Measurements from ENCODE around the gene KCNJ14.

KCNJ14 gene

DNA sequence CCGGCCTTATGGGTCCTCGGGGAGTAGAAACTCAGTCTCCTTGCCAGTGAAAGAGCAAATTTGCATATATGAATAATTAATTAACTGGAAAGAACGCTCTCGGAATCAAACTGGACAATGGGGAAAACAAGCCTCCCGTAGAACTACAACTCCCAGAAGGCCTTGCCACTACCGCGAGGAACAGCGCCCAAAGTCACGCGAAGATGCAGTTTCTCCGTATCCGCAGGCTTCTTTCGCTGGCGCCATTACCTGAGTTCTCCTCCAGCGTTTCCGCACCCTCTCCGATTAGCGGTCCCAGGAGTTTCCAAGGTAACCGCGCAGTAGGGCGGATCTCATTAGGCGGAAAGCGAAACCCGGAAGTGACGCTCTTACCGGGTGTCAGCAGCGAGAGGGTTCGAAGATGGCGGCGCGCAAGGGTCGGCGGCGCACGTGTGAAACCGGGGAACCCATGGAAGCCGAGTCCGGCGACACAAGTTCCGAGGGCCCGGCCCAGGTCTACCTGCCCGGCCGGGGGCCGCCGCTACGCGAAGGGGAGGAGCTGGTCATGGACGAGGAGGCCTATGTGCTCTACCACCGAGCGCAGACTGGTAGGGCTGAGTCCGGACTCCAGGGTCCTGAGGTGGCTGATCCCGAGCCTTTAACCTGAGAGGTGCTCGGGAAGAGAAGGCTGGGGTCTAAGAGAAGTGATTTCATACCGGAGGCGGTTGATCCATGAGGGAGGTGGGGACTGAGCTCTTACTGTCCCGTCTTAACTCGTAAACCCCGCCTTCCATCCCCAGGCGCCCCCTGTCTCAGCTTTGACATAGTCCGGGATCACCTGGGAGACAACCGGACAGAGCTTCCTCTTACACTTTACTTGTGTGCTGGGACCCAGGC lies 9.5 kb upstream of the KCNJ14 start, which contains the start of gene GRWD1:
GRWD1 (plus strand) TSS at position 378 of the 876 bp plus-strand sequence; CDS start at position 401, 23 bp downstream.
- peak; percentile 93 for DNase-seq

- DNase-seq = no peak
Measured at GRCh38 chr19:48446579-48446978, 8.8 kb upstream of the KCNJ14 start.

DNA sequence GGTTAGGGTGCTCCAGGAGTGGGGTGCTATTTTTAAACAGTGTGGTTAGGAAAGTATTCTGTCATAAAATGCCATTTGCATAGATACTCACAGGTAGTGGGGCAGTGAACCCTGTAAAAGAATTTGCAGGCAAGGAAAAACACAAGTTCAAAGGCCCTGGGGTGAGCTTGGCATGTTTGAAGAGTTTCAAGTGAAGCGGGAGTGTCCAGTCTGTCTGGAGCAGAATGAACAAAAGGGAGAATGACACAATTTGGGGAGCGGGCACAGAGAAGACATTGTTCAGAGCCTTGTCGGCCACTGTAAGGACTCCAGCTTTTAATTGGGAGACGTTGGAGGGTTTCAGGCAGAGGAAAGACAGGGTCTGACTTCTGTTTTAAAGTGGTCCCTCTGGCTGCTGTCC lies 6.8 kb upstream of the KCNJ14 start:
- DNase-seq = no peak

DNA sequence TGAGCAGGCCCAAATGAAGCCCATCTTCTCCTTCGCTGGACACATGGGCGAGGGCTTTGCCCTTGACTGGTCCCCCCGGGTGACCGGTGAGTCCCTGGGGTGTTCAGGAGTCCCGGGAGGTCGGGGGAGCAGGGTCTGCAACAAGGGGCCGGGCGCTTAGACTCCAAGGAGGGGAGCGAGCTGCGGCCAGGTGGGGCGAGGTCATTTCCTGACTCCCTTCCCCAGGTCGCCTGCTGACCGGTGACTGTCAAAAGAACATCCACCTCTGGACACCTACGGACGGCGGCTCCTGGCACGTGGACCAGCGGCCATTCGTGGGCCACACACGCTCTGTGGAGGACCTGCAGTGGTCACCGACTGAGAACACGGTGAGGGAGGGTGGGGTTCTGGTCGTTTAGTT lies 4.9 kb upstream of the KCNJ14 start:
- DNase-seq = no peak

DNA sequence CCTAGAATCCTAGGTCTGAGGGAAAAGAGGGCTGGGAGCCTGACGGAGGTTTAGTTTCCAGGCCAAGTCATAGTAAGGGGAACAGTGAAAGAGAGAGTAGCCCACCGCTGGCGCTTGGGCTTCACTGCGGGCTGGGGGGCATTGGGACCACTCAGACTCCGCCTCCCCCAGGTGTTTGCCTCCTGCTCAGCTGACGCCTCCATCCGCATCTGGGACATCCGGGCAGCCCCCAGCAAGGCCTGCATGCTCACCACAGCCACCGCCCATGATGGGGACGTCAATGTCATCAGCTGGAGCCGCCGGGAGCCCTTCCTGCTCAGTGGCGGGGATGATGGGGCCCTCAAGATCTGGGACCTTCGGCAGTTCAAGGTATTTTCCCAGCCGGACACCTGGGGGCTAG lies 4.5 kb upstream of the KCNJ14 start:
- no peak for DNase-seq

GRCh38 chr19:48451624-48452023 lies 3.8 kb upstream of the KCNJ14 start:
- DNase-seq = peak in 1 of 2 experiments; percentile 15

- DNase-seq = peak in 1 of 2 experiments; percentile 13
Measured at GRCh38 chr19:48452289-48453190, 2.8 kb upstream of the KCNJ14 start.

DNA sequence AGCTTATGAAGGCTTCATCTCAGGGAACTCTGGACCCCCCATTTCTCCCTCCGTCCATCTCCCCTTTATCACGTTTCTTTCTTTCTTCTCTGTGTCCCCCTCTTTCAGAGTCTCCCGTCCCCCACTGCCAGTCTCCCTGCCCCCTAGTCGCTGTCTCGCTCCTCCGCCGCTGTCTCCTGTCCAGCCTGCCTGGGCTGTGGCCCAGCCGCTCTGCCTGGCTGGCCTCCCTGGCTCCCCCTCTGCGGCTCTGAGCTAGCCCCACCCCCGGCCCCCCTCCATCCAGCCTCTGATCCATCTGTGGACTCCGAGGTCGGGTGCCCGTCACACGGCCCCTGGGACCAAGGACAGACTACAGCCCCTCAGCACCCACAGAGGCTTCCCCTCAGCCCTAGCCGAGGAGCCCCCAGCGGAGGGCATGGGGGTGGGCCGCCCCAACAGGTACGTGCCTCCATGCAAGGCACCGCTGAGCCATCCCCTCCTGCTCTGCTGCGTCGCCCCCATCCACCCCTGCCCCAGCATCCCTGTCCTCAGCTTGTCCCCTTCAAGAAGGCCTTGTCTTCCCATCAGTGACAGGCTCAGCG lies 1.1 kb upstream of the KCNJ14 start:
- peak in 1 of 2 experiments; percentile 14 for DNase-seq

DNA sequence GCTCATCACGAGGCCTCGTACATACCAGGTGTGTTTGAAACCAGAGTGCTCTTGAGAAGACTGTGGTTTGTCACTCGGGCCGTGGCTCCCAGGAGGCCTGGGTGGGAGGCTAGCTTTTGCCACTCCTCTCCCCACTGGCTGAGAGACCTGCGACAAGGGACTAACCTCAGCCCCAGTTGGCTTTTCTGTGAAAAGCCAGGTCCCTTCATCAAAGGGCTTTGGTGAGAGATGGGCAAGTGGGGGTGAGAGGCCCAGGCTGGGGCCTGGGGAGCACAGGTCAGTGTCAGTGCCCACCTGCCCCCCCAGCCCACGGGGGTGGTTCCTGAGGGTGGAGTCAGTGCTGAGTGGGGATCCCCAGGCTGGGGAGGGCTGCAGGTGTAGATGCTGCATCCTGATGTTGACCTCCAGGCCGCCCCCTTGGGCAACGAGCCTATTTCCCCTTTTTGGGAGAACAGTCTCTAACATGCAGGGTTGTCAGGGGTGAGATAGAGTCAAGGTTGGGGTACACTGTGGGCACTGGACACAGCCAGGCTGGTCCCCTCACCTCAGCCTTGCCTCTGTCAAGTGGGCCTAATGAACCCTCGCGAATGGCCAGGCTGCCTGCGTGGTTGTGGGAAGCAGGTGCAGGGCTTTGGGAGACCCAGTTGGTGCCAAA lies 661 bp downstream of the KCNJ14 start:
- DNase-seq = peak in 1 of 2 experiments; percentile 15

DNA sequence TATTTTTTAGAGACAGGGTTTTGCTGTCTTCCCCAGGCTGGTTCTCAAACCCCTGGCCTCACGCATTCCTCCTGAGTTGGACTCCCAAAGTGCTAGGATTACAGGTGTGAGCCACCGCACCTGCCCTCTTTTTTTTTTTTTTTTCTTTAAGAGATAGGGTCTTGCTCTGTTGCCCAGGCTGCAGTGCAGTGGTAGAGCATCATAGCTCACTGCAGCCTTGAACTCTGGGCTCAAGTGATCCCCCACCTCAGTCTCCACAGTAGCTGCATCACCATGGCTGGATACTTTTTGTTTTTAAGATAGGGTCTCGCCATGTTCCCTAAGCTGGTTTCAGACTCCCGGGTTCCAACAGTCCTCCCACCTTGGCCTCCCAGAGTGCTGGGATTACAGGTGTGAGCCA lies 1.5 kb downstream of the KCNJ14 start:
- DNase-seq = peak in 1 of 2 experiments; percentile 10

DNA sequence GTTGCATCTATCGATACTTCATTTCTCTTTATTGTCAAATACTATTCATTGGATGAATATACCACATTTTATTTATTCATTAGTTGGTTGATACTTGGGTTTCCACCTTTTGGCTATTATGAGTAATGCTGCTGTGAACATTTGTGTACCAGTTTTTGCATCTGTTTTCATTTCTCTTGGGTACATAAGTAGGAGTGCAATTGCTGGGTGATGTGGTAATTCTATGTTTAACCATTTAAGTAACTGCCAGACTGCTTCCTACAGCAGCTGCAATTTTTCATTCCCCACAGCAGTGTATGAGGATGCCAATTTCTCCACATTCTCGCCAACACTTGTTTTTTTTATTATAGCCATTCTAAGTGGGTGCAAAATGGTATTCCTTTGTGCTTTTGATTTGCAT lies 2.6 kb downstream of the KCNJ14 start:
- no peak for DNase-seq

- no peak for DNase-seq
Measured at GRCh38 chr19:48461651-48461981, 6.2 kb downstream of the KCNJ14 start.

DNA sequence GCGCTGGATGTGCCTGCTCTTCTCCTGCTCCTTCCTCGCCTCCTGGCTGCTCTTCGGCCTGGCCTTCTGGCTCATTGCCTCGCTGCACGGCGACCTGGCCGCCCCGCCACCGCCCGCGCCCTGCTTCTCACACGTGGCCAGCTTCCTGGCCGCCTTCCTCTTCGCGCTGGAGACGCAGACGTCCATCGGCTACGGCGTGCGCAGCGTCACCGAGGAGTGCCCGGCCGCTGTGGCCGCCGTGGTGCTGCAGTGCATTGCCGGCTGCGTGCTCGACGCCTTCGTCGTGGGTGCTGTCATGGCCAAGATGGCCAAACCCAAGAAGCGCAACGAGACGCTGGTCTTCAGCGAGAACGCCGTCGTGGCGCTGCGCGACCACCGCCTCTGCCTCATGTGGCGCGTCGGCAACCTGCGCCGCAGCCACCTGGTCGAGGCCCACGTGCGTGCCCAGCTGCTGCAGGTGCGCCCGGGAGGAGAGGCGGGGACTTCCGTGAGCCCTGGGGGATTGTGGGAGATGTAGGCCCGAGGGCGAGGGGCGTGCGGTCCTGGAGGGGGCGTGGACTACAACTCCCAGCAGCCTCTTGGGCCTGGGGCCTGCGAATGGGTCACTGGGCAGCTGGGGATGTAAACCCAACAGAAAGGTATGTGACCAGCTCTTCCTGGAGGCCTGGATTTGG lies 6.7 kb downstream of the KCNJ14 start:
- peak; percentile 43 to 55 for DNase-seq

GRCh38 chr19:48465215-48465614 lies 9.8 kb downstream of the KCNJ14 start:
- no peak for DNase-seq

GRCh38 chr19:48466561-48467325 lies 11.4 kb downstream of the KCNJ14 start:
- no peak for DNase-seq

DNA sequence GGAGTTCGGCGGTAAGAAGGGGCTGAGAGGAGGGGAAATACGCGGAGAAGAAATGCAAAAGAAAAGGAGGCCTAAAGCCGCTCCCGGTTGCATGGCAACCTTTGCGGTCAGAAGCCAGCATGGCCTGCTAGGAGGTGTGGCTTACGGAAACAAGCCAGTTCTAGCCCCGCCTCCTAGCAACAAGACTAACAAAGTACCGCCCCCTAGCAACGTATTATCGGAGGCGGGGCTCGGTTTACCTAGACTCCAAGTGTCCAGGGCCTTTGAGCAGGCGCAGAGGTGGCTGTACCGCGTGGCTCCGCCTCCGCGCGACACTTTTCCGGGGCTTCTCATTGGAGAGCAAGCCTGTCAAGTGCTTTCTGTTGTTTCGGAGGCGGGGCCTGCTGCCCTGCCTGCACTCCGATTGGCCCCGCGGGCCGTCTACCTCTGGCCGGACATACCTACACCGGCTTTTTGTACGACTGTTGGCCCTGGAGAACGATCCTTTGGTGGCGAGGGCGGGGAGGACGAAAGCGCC lies 13.5 kb downstream of the KCNJ14 start:
- DNase-seq = peak; percentile 99 to 100

GRCh38 chr19:48469289-48469881 lies 14.0 kb downstream of the KCNJ14 start, which contains the start of gene CYTH2:
Gene CYTH2, plus strand, starts transcription at chr19:48469369. Its CDS starts 139 bp downstream, at chr19:48469508.
- DNase-seq = peak; percentile 84 to 86

GRCh38 chr19:48469934-48470680 lies 14.7 kb downstream of the KCNJ14 start:
- no peak for DNase-seq

DNA sequence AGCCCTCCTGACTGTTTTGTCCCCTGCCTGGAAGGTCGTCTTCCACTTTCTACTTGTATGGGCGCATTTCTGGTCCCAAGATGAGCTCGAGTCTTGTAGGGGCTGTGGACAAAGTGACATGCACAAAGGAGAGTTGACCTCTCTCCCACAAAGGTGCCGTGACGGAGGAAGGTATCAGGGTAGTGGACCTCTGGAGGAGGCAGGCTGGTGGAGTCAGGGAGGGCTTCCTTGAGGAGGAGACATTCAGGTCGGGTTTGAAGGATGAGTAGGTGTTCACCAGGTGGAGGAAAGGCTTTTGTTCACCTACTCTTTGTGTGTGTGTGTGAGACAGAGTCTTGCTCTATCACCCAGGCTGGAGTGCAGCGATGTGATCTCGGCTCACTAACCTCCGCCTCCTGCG lies 15.5 kb downstream of the KCNJ14 start:
- DNase-seq = no peak

- DNase-seq = no peak
Measured at GRCh38 chr19:48471836-48472235, 16.5 kb downstream of the KCNJ14 start.

All from activated T-cell treated with anti-CD3 and anti-CD28 coated beads, Interleukin-2, amount 50 U/mL, for 48 hours (primary cell).